Colon (tissue), 2 donors: ENCODE measurements around the gene IL4R.
"Not testable (repeated sequence)": the region's sequence is repeated elsewhere in the genome, so short reads cannot be mapped to it uniquely, and the experiment has no call there.

Source experiments
- FAIRE-seq: peaks from 2 replicates; lab custom pipeline; 2012; peaks lifted over from hg19 to GRCh38; lab: Jason Lieb, UNC
- donor health status: control.
- donor health status: control.

IL4R gene

DNA sequence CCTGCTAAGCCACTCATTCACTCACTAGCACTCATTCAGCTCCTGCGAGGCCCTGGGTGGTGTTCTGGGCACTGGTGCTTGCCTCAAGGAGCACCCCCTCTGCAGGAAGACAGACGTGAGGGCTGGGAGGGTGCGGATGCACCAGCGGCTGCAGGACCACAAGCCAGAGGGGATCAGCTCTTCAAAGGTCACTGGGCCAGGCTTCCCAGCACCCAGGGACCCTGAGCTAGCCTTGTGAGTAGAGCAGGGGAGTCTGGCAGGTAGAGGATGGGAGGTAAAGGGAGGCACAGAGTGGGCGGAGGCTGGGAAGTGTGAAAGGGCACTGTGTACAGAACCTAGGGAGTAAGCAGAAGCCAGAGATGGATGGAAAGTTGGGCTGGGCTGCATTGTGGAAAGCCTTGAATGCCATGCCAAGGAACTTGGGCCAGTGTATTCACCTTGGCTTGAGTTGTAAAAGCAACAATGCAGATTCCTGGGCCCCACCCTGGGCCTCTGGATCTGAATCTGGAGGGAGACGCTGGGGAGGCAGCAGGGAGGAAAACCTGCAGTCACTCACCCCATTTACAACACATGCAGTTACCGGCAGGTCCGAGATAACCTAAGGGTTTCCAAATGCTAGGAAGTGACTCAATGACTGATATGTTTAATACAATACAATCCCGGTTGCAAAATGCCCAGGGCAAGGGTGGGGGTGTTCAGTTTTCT is 1.7 kb downstream of the IL4R start:
- no peak for FAIRE-seq

DNA sequence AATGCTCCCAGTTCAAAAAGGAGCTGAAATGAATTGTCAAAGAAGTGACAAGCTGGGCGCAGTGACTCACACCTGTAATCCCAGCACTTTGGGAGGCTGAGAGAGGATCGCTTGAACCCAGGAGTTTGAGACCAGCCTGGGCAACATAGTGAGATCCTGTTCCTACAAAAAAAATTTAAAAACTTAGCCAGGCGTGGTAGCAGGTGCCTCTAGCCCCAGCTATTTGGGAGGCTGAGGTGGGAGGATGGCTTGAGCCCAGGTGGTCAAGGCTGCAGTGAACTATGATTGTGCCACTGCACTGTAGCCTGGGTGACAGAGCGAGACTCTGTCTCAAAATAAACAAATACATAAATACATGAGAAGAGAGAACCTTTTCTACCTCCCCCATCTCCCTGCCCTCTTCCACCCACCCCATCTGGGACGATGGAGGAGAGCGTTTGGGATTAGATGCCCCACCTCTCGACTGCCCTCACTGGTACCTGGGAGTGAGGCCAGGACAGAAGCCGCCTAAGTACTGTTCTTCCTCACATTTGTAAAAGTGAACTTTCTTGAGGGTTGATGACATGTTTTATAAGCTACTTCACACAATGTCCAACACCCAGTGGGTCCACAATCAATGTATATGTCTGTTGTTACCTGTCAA is 2.4 kb downstream of the IL4R start:
- no peak for FAIRE-seq

DNA sequence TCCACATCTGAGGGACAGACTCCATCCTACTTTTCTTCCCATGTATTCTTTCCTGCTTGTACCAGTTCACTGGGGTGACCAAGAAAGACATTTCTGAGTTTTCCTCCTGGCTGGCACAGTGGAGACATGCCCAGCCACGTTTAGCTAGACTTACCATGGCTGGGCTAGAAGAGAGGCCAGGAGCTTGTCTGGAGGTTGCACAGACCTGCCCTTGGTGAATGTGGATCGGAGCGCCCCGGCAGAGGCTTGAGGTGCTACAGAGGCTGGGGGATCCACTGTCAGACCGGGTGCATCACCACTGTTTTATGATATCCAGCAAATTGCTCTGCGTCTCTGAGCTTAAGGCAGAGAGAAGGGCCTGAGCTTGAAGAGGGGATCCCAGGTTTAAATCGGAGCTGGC is 3.5 kb downstream of the IL4R start:
- FAIRE-seq = no peak

GRCh38 chr16:27317738-27318391 is 4.1 kb downstream of the IL4R start:
- no peak for FAIRE-seq

- FAIRE-seq = no peak
Observed at GRCh38 chr16:27318392-27319256, 4.8 kb downstream of the IL4R start.

GRCh38 chr16:27319257-27319965 is 5.6 kb downstream of the IL4R start:
- FAIRE-seq = no peak

DNA sequence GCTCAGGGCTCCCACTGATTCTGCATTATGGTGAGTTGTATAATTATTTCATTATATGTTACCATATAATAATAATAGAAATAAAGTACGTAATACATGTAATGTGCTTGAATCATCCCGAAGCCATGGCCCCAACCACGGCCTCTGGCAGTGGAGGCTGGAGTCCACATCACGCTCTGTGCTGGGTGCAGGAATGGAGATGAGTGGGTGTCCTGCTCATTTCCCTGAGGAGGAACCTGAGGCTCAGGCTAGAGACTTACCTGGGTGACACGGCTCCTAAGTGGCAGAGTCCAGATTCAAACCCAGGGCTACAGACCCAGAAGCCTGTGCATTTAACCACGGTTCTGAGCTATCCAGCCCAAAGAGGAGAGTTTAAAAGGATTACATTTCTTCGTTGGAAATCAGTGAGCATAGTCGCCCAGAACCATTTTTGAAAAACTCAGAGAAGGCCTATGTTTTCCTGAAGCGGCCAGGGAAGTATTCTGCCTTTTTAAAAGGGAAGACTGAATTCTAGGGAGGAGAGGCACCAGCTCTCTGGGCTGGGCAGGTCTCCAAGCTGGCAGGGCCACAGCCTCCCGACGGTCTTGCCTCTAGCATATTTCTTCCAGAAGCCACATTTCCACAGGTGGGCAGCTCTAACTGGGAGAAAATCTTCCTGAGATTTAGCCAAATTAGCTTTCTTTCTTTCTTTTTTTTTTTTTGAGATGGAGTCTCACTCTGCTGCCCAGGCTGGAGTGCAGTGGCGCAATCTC is 6.7 kb downstream of the IL4R start:
- FAIRE-seq = no peak

DNA sequence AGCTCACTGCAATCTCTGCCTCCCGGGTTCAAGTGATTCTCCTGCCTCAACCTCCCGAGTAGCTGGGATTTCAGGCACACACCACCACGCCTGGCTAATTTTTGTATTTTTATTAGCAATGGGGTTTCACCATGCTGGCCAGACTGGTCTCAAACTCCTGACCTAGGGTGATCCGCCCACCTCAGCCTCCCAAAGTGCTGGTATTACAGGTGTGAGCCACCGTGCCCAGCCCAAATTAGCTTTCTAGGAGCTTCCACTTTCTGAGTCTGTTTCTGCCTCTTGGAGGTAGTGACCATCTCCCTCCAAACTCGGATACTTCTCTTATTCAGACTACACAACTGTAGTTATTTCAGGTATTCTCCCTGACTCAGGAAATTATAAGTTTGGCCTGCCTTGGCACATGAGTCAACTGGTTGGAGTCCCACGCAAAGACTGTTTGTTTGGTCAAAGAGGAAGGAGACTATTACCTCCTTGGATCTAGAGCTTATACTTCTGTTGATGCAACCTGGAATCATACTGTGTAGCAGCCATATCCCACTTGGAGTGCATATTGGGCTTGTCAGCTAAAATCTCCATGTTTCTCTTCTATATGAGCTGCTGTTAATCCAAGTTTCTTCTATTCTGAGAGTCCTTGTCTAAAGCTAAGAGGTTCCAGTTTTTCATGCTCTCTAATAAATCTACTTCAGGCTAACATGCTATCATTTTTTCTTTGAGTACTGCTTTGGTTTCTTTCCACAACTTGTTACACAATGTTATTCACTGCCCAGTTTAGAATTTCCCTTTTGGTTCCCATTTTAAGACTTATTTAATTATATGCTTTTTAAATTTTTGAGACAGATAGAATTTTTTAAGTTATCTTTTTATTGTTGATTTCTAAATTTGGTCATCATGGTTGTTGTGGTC is 7.5 kb downstream of the IL4R start:
- FAIRE-seq = no peak

DNA sequence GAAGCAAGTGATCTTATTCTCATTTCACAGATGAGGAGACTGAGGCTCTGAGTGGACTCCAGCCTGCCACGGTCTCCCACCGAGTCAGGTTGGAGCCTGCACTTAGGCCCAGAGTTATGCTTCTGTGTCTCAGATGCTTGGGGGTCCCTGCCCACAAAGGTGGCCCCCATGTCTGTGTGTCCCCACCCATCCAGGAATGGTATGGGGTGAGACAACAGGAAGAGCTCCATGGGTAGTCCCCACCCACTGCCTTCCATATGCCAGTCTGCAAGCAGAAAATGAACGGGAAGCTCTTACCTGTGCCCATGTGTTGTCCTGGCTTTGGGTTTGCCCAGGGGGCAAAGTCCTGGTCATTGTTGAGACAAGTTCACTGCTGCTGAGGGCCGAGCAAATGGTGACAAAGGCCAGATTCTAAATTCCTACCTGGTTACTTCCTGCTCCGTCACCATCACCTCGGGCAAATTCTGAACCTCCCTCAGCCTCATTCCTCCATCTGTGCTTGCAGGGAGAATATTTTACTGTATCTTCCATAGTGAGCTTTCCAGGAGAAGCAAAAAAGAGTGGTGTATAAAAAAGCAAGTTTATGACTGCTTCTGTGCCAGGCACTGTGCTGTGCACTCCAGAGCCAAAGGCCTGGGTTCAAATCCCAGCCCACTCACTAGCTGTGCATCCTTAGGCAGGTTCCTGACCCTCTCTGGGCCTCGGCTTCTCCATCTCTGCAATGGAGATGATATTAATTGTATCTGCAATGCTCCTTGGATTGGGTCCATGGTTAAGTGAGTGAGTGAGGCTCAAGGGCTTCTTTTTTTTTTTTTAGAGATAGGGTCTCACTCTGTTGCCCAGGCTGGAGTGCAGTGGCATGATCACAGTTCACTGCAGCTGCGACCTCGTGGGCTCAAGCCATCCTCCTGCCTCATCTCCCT is 9.3 kb downstream of the IL4R start:
- FAIRE-seq = no peak

GRCh38 chr16:27323781-27324561 is 10.2 kb downstream of the IL4R start:
- FAIRE-seq = no peak

DNA sequence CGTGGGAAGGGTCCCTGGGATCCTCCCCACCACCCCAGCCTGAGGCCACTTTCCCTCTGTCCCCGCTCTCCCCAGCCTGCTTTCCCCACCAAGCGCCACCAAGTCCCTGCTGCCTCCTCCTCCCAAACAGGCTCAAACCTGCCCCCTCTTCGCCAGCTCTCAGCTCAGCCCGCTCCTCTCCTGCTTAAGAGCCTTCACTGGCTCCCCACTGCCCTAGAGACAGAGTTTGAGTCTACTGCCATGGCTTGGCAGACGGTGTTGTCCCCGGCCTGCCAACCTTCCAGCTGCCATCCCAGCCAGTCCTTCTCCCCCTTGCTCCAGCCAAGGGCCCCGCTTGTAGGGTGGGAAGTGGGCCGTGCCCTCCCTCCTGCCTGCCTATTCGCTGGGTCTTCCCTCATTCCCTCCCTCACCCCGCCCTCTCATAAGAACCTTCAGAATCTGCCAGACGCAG is 11.1 kb downstream of the IL4R start:
- no peak for FAIRE-seq

GRCh38 chr16:27325736-27326135 is 12.0 kb downstream of the IL4R start:
- no peak for FAIRE-seq

GRCh38 chr16:27326251-27326650 is 12.5 kb downstream of the IL4R start:
- no peak for FAIRE-seq

DNA sequence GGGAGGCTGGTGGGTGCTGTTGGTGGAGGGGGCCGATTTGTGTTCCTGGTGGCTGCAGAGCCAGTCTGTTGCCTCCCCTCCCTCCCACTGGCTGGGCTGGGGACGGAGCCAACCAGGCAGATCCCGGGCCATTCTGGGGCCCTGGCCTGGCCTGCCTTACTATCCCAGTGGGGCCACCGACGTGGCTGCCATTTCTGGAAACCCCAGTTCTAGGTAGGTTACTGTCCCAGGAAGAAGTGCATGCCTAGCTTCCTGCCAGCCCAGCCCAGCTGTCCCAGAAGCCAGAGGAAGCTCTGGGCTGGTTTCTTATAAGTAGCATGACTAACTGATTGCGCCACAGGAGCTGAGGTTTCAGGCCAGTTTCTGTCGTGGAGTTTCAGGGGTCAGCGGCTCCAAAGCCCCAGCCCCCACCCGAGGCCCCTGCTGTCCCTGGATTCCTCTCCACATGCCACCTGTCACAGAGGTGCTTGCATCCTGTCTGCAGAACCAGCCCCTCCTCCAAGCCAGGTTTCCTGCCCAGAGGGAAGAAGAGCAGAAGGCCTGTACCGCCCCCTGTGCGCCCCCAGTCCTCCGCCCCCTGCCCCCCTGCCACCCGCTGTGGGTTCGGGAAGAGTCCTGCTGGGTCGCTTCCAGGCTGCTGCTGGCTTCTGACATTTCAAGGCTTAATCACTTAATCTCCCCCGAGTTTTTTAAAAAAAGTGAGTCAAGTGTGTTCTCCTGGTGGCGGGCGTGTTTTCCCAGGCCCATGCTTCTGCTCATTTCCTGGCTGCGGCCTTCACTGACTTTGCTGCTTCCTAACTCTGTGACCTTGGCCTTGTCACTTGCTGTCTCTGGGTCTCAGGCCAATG is 13.2 kb downstream of the IL4R start:
- no peak for FAIRE-seq

GRCh38 chr16:27327586-27327915 is 13.8 kb downstream of the IL4R start:
- FAIRE-seq = no peak

DNA sequence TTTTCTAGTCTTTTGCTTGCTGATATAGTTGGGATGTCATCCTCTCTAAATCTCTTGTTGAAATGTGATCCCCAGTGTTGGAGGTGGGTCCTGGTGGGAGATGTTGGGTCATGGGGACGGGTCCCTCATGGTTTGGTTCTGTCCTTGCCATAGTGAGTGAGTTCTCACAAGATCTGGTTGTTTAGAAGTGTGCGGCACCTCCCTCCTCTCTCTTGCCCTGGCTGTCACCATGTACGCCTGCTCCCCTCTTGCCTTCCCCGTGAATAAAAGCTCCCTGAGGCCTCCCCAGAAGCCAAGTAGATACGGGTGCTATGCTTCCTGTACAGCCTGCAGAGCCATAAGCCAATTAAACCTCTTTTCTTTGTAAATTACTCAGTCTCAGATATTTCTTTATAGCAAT is 15.2 kb downstream of the IL4R start:
- FAIRE-seq = no peak

DNA sequence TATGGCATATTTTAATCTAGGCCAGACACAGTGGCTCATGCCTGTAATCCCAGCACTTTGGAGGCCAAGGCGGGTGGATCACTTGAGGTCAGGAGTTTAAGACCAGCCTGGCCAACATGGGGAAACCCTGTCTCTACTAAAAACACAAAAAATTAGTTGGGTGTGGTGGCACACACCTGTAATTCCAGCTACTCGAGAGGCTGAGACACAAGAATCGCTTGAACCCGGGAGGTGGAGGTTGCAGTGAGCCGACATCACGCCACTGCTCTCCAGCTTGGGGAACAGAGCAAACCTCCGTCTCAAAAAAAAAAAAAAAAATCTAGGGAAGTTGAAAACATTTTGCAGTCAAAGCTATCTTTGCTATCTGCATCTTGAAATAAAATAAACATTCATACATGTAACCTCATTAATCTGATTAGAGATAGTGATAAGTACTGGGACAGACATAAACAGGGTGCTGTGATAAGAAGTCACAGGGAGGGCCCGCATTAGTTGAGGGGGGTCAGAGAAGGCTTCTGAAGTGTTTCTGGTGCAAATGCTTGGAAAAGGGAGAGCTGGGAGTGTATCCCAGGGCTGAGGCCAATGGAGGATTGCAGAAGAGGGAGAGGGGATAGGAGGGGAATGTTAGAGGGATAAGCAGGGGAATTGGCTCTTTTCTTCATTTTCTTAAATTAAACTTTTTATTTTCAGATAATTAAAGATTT is 15.8 kb downstream of the IL4R start:
- not testable (repeated sequence) for FAIRE-seq
